GM19452 (cell line): Measurements from ENCODE around the gene TNFRSF1A.
"Not testable (repeated sequence)": the region's sequence is repeated elsewhere in the genome, so short reads cannot be mapped to it uniquely, and the experiment has no call there.

Source experiments
- ATAC-seq: cut with Tn5 transposase; IDR thresholded peaks from one replicate; pipeline ENCODE4 v1.9.1; 2021; ENCODE audit not compliant: unreplicated experiment

Gene TNFRSF1A

GRCh38 chr12:6310771-6311610 is 30.9 kb downstream of the TNFRSF1A start:
- no peak for ATAC-seq

- no peak for ATAC-seq
Observed at GRCh38 chr12:6307529-6307928, 34.3 kb downstream of the TNFRSF1A start.

- ATAC-seq = no peak
Observed at GRCh38 chr12:6306599-6307220, 35.2 kb downstream of the TNFRSF1A start.

GRCh38 chr12:6306151-6306550 is 35.7 kb downstream of the TNFRSF1A start:
- ATAC-seq = no peak

GRCh38 chr12:6303071-6303470 is 38.8 kb downstream of the TNFRSF1A start:
- ATAC-seq = no peak

GRCh38 chr12:6302621-6303020 is 39.3 kb downstream of the TNFRSF1A start:
- ATAC-seq = no peak

GRCh38 chr12:6301721-6302120 is 40.2 kb downstream of the TNFRSF1A start:
- no peak for ATAC-seq

- ATAC-seq = no peak
Observed at GRCh38 chr12:6297170-6297569, 44.7 kb downstream of the TNFRSF1A start.

GRCh38 chr12:6295094-6295811 is 46.6 kb downstream of the TNFRSF1A start:
- ATAC-seq = no peak

- ATAC-seq = no peak
Observed at GRCh38 chr12:6294156-6295093, 47.5 kb downstream of the TNFRSF1A start.

GRCh38 chr12:6292606-6293005 is 49.3 kb downstream of the TNFRSF1A start:
- no peak for ATAC-seq

GRCh38 chr12:6289906-6290305 is 52.0 kb downstream of the TNFRSF1A start:
- ATAC-seq = not testable (repeated sequence)

GRCh38 chr12:6289081-6289480 is 52.8 kb downstream of the TNFRSF1A start:
- ATAC-seq = not testable (repeated sequence)

GRCh38 chr12:6288235-6288634 is 53.6 kb downstream of the TNFRSF1A start:
- no peak for ATAC-seq

GRCh38 chr12:6285532-6286306 is 56.2 kb downstream of the TNFRSF1A start:
- ATAC-seq = no peak

GRCh38 chr12:6285063-6285477 is 56.8 kb downstream of the TNFRSF1A start:
- ATAC-seq = no peak

GRCh38 chr12:6284273-6284672 is 57.6 kb downstream of the TNFRSF1A start:
- ATAC-seq = no peak

- ATAC-seq = no peak
Observed at GRCh38 chr12:6282453-6282840, 59.4 kb downstream of the TNFRSF1A start.

- no peak for ATAC-seq
Observed at GRCh38 chr12:6281081-6281809, 60.6 kb downstream of the TNFRSF1A start.
